K562 (cell line): Measurements from ENCODE around the gene ARHGAP10. TPM values are rescaled to one million over a fixed set of nuclear protein-coding genes. Genes with fewer than 3 reads are reported as not detected.

ENCODE experiments used
- ATAC-seq: fragments of 200-7000 bp; cut with Tn5 transposase; 3 replicates; pipeline ENCODE4 v1.9.1; 2020; ENCODE audit warnings: moderate library complexity
- BruUV-seq: library from RNA; stranded (reverse); fragments of 400-500 nt; replicated peaks from 2 replicates; lab custom pipeline; 2021; lab: Mats Ljungman, UMichigan
- CTCF ChIA-PET: fragments of 300-600 bp; formaldehyde crosslinking; extraction: SDS; loops from one replicate; lab custom pipeline; 2021; ENCODE audit warnings: low intra/inter-chr PET ratio; lab: Yijun Ruan, JAX
- POLR2A ChIA-PET: fragments of 300-600, 350-650 bp; sonication (Branson Sonifier 250); formaldehyde crosslinking; extraction: SDS; loops from one replicate; lab custom pipeline; 2021; ENCODE audit warnings: antibody characterized with exemption, inconsistent platforms; lab: Yijun Ruan, JAX
- DNase-seq, 4 experiments: peaks; one replicate each; pipeline versions ENCODE4 v3.0.0 to v3.0.0-alpha.2; 2011 to 2018; ENCODE audit warnings: low spot score in 3 of 4, mixed read lengths in 3 of 4; ENCODE audit errors: extremely low read depth in 1 of 4
- FAIRE-seq: peaks from 2 replicates; lab custom pipeline; 2011; peaks lifted over from hg19 to GRCh38; lab: Jason Lieb, UNC
- H2AFZ ChIP-seq: 2 replicates; pipeline ENCODE4 v1.6.0; 2011; ENCODE audit warnings: low read depth, low read length, control low read depth, inconsistent platforms
- H3K27ac ChIP-seq: fragments of 200-600 bp; 3 replicates; pipeline ENCODE4 v1.8.0; 2011; ENCODE audit warnings: low read depth, mild to moderate bottlenecking, control low read depth, inconsistent platforms, low read length, moderate library complexity, mixed read lengths; ENCODE audit errors: extremely low read depth
- H3K27me3 ChIP-seq, 2 experiments: fragments of 300-600 bp in 1 of 2; 2 replicates in 1 of 2; 3 replicates in 1 of 2; pipeline versions ENCODE4 v1.6.0 to v1.8.0; 2011; ENCODE audit warnings: inconsistent platforms in 2 of 2, low read length in 2 of 2, mild to moderate bottlenecking in 1 of 2, mixed read lengths in 1 of 2, moderate library complexity in 1 of 2; ENCODE audit not compliant: control insufficient read depth in 2 of 2, insufficient read depth in 2 of 2
- H3K36me3 ChIP-seq: fragments of 300-600 bp; 3 replicates; pipeline ENCODE4 v1.8.0; 2011; ENCODE audit warnings: mild to moderate bottlenecking, low read length, inconsistent platforms; ENCODE audit not compliant: control insufficient read depth, insufficient read depth
- H3K4me1 ChIP-seq, 2 experiments: fragments of 200-600 bp in 1 of 2; replicated peaks in 1 of 2; 2 replicates in 1 of 2; 3 replicates in 1 of 2; pipeline versions ENCODE4 v1.5.1 to v1.8.0; 2011; ENCODE audit warnings: inconsistent platforms in 2 of 2, low read length in 2 of 2, mild to moderate bottlenecking in 1 of 2, mixed read lengths in 1 of 2, moderate library complexity in 1 of 2; ENCODE audit not compliant: control insufficient read depth in 2 of 2, insufficient read depth in 2 of 2
- H3K4me2 ChIP-seq: 2 replicates; pipeline ENCODE4 v1.6.1; 2011; ENCODE audit warnings: low read length, control low read depth, inconsistent platforms, mixed read lengths; ENCODE audit not compliant: insufficient read depth
- H3K4me3 ChIP-seq: fragments of 200-600 bp; sonication (generic), shearing (Covaris generic); 2 replicates; pipeline ENCODE4 v1.5.1; 2016; ENCODE audit warnings: control low read depth, inconsistent platforms
- H3K79me2 ChIP-seq: fragments of 200-600 bp; 3 replicates; pipeline ENCODE4 v1.8.0; 2011; ENCODE audit warnings: low read length, inconsistent platforms; ENCODE audit not compliant: control insufficient read depth, insufficient read depth
- H3K9ac ChIP-seq, 2 experiments: 2 replicates each; pipeline versions ENCODE4 v1.6.0 to v1.6.1; 2011; ENCODE audit warnings: low read depth in 2 of 2, low read length in 2 of 2, control low read depth in 1 of 2, inconsistent platforms in 1 of 2, mild to moderate bottlenecking in 1 of 2, mixed read lengths in 1 of 2; ENCODE audit not compliant: insufficient read depth in 1 of 2
- H3K9me1 ChIP-seq: one replicate; pipeline ENCODE4 v1.6.0; 2011; ENCODE audit warnings: inconsistent platforms, mild to moderate bottlenecking, low read length, moderate library complexity; ENCODE audit not compliant: control insufficient read depth, insufficient read depth
- H3K9me3 ChIP-seq: replicated peaks from 2 replicates; pipeline ENCODE4 v1.5.1; 2011; ENCODE audit warnings: low read depth, low read length, inconsistent platforms; ENCODE audit not compliant: control insufficient read depth, insufficient read depth
- H4K20me1 ChIP-seq: replicated peaks from 2 replicates; pipeline ENCODE4 v1.6.1; 2011; ENCODE audit warnings: low read length, inconsistent platforms, mixed read lengths; ENCODE audit not compliant: control insufficient read depth, insufficient read depth
- BRD4 ChIP-seq: fragments of 200-600 bp; sonication (generic); IDR thresholded peaks from 2 replicates; pipeline ENCODE4 v1.6.1; 2017; ENCODE audit warnings: inconsistent platforms
- CBX5 ChIP-seq: IDR thresholded peaks from 2 replicates; pipeline ENCODE4 v1.6.1; 2014; ENCODE audit warnings: low read depth, borderline replicate concordance
- CTBP1 ChIP-seq: fragments of 450-650 bp; IDR thresholded peaks from 2 replicates; pipeline ENCODE4 v1.6.1; 2016; ENCODE audit warnings: borderline replicate concordance
- ERF ChIP-seq: fragments of 450-650 bp; formaldehyde crosslinking; IDR thresholded peaks from 2 replicates; pipeline ENCODE4 v1.4.0; 2020; ENCODE audit warnings: mild to moderate bottlenecking, mixed read lengths
- FIP1L1 ChIP-seq: fragments of 200-400 bp; formaldehyde crosslinking; IDR thresholded peaks from 2 replicates; pipeline ENCODE4 v1.6.1; 2018; ENCODE audit warnings: mild to moderate bottlenecking, low read depth, low read length; ENCODE audit not compliant: poor library complexity, severe bottlenecking
- HLTF ChIP-seq: fragments of 450-650 bp; IDR thresholded peaks from 2 replicates; pipeline ENCODE4 v1.6.1; 2016
- HNRNPUL1 ChIP-seq: fragments of 200-400 bp; formaldehyde crosslinking; IDR thresholded peaks from 2 replicates; pipeline ENCODE4 v1.6.1; 2017; ENCODE audit warnings: low read length
- NFE2L1 ChIP-seq: fragments of 450-650 bp; IDR thresholded peaks from 2 replicates; pipeline ENCODE4 v1.6.1; 2016; ENCODE audit warnings: missing genetic modification characterization, low read depth, mild to moderate bottlenecking, missing compliant biosample characterization, moderate library complexity, borderline replicate concordance
- RHOXF2B ChIP-seq: fragments of 250-450 bp; sonication (Bioruptor Pico); conservative IDR thresholded peaks from 2 replicates; pipeline ENCODE4 v1.5.1; 2021
- SMAD2 ChIP-seq: fragments of 150-350 bp; IDR thresholded peaks from 2 replicates; pipeline ENCODE4 v1.6.1; 2014; ENCODE audit warnings: low read depth, mild to moderate bottlenecking, low read length
- SUPT5H ChIP-seq: fragments of 450-650 bp; IDR thresholded peaks from 2 replicates; pipeline ENCODE4 v1.6.1; 2016
- TCF7 ChIP-seq: sonication (generic); IDR thresholded peaks from 2 replicates; pipeline ENCODE4 v1.6.1; 2016; ENCODE audit warnings: antibody characterized with exemption, borderline replicate concordance
- TCFL5 ChIP-seq: fragments of 250-450 bp; sonication (Bioruptor Pico); conservative IDR thresholded peaks from 2 replicates; pipeline ENCODE4 v1.6.1; 2021; ENCODE audit warnings: mild to moderate bottlenecking, moderate library complexity, matching md5 sums
- ZBTB8A ChIP-seq: fragments of 450-650 bp; IDR thresholded peaks from 2 replicates; pipeline ENCODE4 v1.6.1; 2018; ENCODE audit warnings: mild to moderate bottlenecking, moderate library complexity; ENCODE audit not compliant: partially characterized antibody
- ZNF124 ChIP-seq: sonication (generic); formaldehyde crosslinking; IDR thresholded peaks from 2 replicates; pipeline ENCODE4 v1.8.1; 2022; ENCODE audit warnings: missing genetic modification reagents
- ZNF224 ChIP-seq: sonication (generic); formaldehyde crosslinking; IDR thresholded peaks from 2 replicates; pipeline ENCODE4 v1.8.0; 2022; ENCODE audit warnings: mild to moderate bottlenecking, missing genetic modification reagents
- ZNF436 ChIP-seq: fragments of 250-450, 450-650 bp; sonication (Bioruptor Pico); formaldehyde crosslinking; IDR thresholded peaks from 2 replicates; pipeline ENCODE4 v1.7.0; 2020; ENCODE audit warnings: mild to moderate bottlenecking
- WGBS: fragments of 100-300 bp; shearing (Covaris generic); methylation state at CpG from one replicate; pipeline ENCODE4 v1.1.6; 2016; ENCODE audit warnings: low coverage, mixed read lengths; ENCODE audit not compliant: insufficient coverage; ENCODE audit errors: missing lambda C conversion rate; 5-methylcytosine and 5-hydroxymethylcytosine counted together
- in situ Hi-C: fragments of 300-500 bp; cut with MboI; formaldehyde crosslinking; loops from 4 replicates; pipeline ENCODE4 v1.15.0; 2018; ENCODE audit warnings: inconsistent platforms, mixed read lengths
- intact Hi-C: fragments of 100-400 bp; cut with micrococcal nuclease; formaldehyde crosslinking; loops from 2 replicates; pipeline ENCODE4 v1.14.2; 2022
- polyA plus RNA-seq, 8 experiments: library from polyadenylated mRNA; depleted of rRNA in 4 of 8; stranded (reverse) in 5 of 8; unstranded in 3 of 8; fragments of >200 nt; fragmentation: Nextera tagmentation in 2 of 8; fragmentation: Illumina TruSeq in 1 of 8; extraction: Ambion mirVana in 2 of 8; extraction: Trizol in 1 of 8; gene quantifications; 2 replicates each; pipeline versions ENCODE4 v1.2.1 to v1.2.3, GENCODE V29; 2011 to 2014; ENCODE audit warnings: inconsistent platforms in 1 of 8, missing spikeins in 1 of 8
- total RNA-seq, 7 experiments: library from RNA; depleted of rRNA in 6 of 7; stranded (reverse); fragments of >200 nt in 6 of 7; fragmentation: Illumina TruSeq in 2 of 7; extraction: Trizol in 2 of 7; gene quantifications; 2 replicates each; pipeline versions ENCODE4 v1.2.1 to v1.2.3, GENCODE V29; 2011 to 2021; ENCODE audit warnings: low replicate concordance in 1 of 7
- TF ChIP-seq, protein P1 (sequence below): fragments of 250-450 bp; sonication (Bioruptor Pico); IDR thresholded peaks from 2 replicates; pipeline ENCODE4 v1.8.0; 2022; ENCODE audit warnings: inconsistent platforms, mild to moderate bottlenecking, moderate library complexity, borderline replicate concordance
- TF ChIP-seq, protein P2 (sequence below): sonication (generic); formaldehyde crosslinking; IDR thresholded peaks from 2 replicates; pipeline ENCODE4 v1.8.1; 2023; ENCODE audit warnings: mild to moderate bottlenecking, missing genetic modification reagents
- TF ChIP-seq, protein P3 (sequence below): IDR thresholded peaks from 2 replicates; pipeline ENCODE4 v1.6.1; 2012; ENCODE audit warnings: low read depth, low read length, improper control_type of control experiment, borderline replicate concordance

Gene ARHGAP10
- total and polyA plus RNA-seq, 9 of the 15 experiments (the other 6 are each of a cell fraction or from before 2014, with no cell fraction given): 0.03 to 0.22 (median 0.06) TPM; not detected in 3

DNA sequence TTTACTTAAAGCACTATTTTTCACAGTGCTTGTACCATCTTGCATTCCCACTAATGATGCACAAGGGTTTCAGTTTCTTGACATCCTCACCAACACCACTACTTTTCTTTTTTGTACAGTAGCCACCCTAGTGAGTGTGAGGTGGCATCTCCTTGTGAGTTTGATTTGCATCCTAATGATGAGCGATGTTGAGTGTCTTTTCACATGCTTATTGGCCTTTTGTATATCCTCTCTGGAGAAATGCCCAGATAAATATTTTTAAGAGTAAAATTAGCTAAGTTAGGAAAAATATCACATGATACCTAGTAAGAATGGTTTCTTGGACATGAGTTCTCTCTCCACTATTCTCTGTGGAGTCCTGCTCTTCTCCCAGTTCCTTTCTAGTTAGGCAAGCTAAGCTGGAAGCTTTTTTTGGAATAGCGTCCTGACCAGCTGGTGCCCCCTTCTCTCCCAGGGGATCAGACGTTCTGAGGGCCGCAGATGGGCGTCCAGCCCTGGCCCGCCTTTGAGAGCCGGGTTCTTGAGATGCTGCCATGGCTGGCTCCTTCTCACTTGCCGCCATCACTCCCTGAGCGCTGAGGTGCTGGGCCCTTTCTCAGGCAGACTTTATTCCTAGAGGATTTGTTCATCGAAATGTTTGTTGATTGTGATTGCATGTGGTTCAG lies 132.1 kb downstream of the ARHGAP10 start:
- no peak overlapping the region for H3K4me2 ChIP-seq
- no peaks in the 10 kb centered on the region for H3K79me2 ChIP-seq
- no peak overlapping the region for H3K27ac ChIP-seq
- H3K9me3 ChIP-seq: no peaks in the 10 kb centered on the region
- no TSS peak for BruUV-seq
- WGBS: 2% methylated on average over 10 of the region's 10 CpGs
- no peaks in the 10 kb centered on the region for H3K9me1 ChIP-seq
- in situ Hi-C loops: loop anchor here (25.0 kb wide), 2 partner anchors 727 to 852 kb away; no protein-coding TSS in a partner anchor
- no peak overlapping the region for H3K4me3 ChIP-seq
- intact Hi-C loops: no loop called here
- POLR2A ChIA-PET: no interaction called here
- TF ChIP-seq, protein P1, sequence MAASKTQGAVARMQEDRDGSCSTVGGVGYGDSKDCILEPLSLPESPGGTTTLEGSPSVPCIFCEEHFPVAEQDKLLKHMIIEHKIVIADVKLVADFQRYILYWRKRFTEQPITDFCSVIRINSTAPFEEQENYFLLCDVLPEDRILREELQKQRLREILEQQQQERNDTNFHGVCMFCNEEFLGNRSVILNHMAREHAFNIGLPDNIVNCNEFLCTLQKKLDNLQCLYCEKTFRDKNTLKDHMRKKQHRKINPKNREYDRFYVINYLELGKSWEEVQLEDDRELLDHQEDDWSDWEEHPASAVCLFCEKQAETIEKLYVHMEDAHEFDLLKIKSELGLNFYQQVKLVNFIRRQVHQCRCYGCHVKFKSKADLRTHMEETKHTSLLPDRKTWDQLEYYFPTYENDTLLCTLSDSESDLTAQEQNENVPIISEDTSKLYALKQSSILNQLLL (CRISPR knock-in tag): no peak
- TF ChIP-seq TCF7 (no peak), ZBTB8A (no peak), BRD4 (no peak), ZNF124 (CRISPR knock-in tag) (no peak), HLTF (no peak), ZNF436 (CRISPR knock-in tag) (no peak), CBX5 (no peak), CTBP1 (no peak), NFE2L1 (tag) (no peak), SUPT5H (no peak), SMAD2 (no peak), RHOXF2B (no peak), FIP1L1 (no peak), ZNF224 (CRISPR knock-in tag) (no peak), ERF (CRISPR knock-in tag) (no peak), HNRNPUL1 (no peak), TCFL5 (CRISPR knock-in tag) (no peak)
- TF ChIP-seq, protein P2, sequence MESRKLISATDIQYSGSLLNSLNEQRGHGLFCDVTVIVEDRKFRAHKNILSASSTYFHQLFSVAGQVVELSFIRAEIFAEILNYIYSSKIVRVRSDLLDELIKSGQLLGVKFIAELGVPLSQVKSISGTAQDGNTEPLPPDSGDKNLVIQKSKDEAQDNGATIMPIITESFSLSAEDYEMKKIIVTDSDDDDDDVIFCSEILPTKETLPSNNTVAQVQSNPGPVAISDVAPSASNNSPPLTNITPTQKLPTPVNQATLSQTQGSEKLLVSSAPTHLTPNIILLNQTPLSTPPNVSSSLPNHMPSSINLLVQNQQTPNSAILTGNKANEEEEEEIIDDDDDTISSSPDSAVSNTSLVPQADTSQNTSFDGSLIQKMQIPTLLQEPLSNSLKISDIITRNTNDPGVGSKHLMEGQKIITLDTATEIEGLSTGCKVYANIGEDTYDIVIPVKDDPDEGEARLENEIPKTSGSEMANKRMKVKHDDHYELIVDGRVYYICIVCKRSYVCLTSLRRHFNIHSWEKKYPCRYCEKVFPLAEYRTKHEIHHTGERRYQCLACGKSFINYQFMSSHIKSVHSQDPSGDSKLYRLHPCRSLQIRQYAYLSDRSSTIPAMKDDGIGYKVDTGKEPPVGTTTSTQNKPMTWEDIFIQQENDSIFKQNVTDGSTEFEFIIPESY (CRISPR knock-in tag): no peak
- TF ChIP-seq, protein P3, sequence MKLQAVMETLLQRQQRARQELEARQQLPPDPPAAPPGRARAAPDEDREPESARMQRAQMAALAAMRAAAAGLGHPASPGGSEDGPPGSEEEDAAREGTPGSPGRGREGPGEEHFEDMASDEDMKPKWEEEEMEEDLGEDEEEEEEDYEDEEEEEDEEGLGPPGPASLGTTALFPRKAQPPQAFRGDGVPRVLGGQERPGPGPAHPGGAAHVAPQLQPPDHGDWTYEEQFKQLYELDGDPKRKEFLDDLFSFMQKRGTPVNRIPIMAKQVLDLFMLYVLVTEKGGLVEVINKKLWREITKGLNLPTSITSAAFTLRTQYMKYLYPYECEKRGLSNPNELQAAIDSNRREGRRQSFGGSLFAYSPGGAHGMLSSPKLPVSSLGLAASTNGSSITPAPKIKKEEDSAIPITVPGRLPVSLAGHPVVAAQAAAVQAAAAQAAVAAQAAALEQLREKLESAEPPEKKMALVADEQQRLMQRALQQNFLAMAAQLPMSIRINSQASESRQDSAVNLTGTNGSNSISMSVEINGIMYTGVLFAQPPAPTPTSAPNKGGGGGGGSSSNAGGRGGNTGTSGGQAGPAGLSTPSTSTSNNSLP: no peak
- TF ChIP-seq, all 486 proteins: peak for 0
- FAIRE-seq (no peak), ATAC-seq (no peak), DNase-seq (no peak)
- H4K20me1 ChIP-seq: no peaks in the 10 kb centered on the region
- no peaks in the 10 kb centered on the region for H3K36me3 ChIP-seq
- no peak overlapping the region for H2AFZ ChIP-seq
- H3K27me3 ChIP-seq: 0 out of 5 replicates have a peak, but pooled peaks cover 0 to 3% of the 10 kb centered on the region in 2 experiments
- CTCF ChIA-PET: interaction anchor here (0.8 kb wide), 1 partner anchor 158 kb away, joined by 3 read pairs; no protein-coding TSS in a partner anchor
- no peak overlapping the region for H3K9ac ChIP-seq
- H3K4me1 ChIP-seq: no peaks in the 10 kb centered on the region
